ENCODE data around the gene SFXN3.

Gene SFXN3

DNA sequence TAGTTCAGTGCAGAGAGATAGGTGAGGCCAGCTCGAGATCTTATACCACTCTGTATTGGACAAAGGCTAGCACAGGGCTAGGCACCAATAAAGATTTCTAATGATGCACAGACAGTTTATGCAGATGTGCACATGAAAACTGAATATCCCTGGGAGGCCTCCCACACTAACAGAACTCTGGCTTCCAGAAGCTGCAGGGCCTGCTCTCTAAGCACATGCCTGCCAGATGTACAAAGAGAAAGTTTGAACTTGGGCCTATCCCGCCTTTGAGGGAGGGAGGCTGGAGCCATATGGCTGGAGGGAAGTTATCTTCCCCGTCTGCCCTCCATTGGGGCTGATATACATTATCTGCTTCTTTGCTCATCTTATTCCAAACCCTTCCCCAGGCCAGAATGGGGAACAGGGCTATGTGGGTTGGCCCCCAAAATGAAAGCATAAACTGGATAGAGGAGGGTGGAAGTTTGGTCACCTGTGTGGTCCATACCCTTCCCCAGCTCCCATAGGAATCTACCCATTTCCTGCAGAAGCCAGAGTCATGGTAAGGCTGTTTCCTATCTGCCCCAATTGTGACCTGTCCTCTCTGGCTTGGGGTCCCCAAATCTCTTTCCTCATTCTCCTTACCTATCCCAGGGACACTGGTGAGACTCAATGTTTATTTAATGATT, 34.6 kb downstream of the SFXN3 start:
- TF ChIP-seq, protein P1, sequence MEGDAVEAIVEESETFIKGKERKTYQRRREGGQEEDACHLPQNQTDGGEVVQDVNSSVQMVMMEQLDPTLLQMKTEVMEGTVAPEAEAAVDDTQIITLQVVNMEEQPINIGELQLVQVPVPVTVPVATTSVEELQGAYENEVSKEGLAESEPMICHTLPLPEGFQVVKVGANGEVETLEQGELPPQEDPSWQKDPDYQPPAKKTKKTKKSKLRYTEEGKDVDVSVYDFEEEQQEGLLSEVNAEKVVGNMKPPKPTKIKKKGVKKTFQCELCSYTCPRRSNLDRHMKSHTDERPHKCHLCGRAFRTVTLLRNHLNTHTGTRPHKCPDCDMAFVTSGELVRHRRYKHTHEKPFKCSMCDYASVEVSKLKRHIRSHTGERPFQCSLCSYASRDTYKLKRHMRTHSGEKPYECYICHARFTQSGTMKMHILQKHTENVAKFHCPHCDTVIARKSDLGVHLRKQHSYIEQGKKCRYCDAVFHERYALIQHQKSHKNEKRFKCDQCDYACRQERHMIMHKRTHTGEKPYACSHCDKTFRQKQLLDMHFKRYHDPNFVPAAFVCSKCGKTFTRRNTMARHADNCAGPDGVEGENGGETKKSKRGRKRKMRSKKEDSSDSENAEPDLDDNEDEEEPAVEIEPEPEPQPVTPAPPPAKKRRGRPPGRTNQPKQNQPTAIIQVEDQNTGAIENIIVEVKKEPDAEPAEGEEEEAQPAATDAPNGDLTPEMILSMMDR (IDR thresholded peaks at IDR 0.05), result no peak
- H3K27ac ChIP-seq, result peak overlapping the region; percentile 76 to 91
- H3K4me3 ChIP-seq, result peak overlapping the region; percentile 76
- DNase-seq (ENCODE audit: low spot score), result no peak

DNA sequence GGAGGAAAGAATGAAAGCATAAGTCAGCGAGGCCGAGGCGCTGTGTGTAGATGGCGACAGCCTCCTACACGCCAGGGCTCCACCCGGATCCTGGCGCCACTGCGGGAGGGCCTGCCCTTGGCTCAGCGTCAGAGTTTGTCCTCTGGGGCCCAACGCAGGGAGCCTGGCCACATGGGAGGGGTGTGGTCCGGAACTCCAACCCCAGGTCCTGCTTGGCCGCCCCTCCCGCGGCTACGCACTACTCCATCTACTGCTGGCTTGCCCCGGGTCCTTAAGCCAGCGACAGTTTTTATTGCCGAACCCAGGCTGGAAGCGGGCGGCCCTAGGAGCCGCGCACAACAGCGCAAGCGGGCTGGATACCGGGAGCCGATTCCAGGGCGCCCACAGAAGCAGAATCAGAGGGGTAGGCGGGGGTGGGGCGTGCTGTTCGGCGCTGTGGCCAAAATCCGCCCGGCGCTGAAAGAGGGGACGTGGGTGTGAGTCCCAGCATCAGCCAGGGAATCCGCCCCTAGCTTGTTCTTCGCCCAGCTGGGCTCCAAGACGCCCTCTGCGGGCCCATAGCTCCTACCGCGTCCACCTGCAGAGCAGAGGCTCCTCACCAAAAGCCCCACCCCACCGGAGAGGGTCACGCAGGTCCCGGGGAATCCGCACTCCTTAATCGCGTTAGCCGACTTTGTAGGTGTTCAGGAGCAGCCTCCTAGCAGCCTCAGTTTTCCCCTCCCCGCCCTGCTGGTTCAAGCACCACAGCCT, 35.3 kb downstream of the SFXN3 start:
- TF ChIP-seq, protein P1 (IDR thresholded peaks at IDR 0.05), result peak; percentile 30
- peak; percentile 91 for DNase-seq (ENCODE audit: low spot score)
- Histone ChIP-seq H3K27ac (peak overlapping the region; percentile 76 to 91), H3K4me3 (peak overlapping the region; percentile 76)

GRCh38 chr10:101066896-101067355, 35.9 kb downstream of the SFXN3 start:
- no peak for DNase-seq (ENCODE audit: low spot score)

DNA sequence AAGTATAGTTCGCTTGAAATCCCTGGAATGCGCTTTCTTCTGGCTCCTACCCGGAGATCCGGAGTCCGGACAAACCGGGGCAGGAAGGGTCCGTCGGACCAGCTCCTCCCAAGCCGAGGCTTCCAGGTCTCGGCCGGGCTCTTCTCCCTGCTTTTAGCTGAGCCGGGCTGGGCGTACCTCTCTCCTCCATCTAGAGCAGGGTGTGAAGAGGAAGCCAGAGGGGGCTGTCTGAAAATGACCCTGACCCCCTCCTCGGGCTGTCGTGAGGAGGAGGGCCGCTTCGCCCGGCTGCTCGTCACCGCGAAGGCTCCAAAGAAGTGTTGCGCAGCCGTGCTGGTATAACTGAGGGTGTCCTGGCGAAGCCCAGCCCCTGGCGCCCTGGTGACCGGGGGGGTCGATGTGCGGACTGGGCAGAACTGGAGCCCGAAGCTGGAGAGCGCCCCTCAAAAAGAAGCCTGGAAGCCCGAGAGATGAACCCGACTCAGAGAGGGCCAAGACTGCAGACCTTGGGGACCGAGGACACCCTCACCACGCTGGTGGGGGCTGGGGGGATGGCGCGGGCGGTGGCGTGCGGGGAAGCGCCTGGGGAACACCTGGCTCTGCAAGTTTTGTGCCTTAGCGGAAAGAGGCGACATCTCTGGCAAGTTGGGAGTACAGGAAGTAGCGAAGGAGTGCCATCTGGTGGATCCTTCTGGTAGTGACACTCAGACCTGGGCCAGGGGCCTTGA, 36.5 kb downstream of the SFXN3 start:
- peak; percentile 85 for DNase-seq (ENCODE audit: low spot score)
- TF ChIP-seq, protein P1 (IDR thresholded peaks at IDR 0.05), result peak; percentile 46
- peak overlapping the region; percentile 76 for H3K4me3 ChIP-seq
- peak overlapping the region; percentile 76 to 91 for H3K27ac ChIP-seq

More at GRCh38 chr10:101066896-101067355, 35.9 kb downstream of the SFXN3 start:
- TF ChIP-seq, protein P1 (IDR thresholded peaks at IDR 0.05), result no peak
- peak overlapping the region; percentile 76 to 91 for H3K27ac ChIP-seq
- H3K4me3 ChIP-seq, result peak overlapping the region; percentile 76

DNA sequence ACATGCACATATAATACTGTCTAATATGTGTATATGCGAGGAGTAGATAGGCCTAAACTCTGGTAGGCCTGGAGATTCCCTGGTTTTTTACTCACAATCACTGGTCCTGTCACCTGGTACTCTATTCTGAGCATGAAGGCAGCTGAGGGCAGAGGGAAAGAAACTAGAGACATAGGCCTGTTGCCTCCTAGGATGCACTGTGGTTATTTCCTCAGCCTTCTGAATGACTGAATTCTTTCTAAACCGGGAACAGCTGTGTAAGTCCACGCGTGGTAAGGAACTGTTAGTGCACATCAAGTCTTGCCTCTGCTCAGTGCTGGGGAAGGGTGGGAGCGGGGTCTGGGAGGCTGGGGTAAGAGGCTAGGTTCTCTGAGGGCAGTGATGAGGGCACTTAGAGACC, 38.4 kb downstream of the SFXN3 start:
- TF ChIP-seq, protein P1 (IDR thresholded peaks at IDR 0.05), result no peak
- DNase-seq (ENCODE audit: low spot score), result no peak
- no peak overlapping the region for H3K4me3 ChIP-seq
- H3K27ac ChIP-seq, result no peak overlapping the region

GRCh38 chr10:101070098-101070497, 39.1 kb downstream of the SFXN3 start:
- TF ChIP-seq, protein P1 (IDR thresholded peaks at IDR 0.05), result no peak
- no peak for DNase-seq (ENCODE audit: low spot score)
- Histone ChIP-seq H3K4me3 (no peak overlapping the region), H3K27ac (no peak overlapping the region)
